Heart right ventricle (tissue), 16 donors: ENCODE data around the gene CCDC154. TPM values are rescaled to one million over a fixed set of nuclear protein-coding genes. Genes with fewer than 3 reads are reported as not detected.

Experiments used
- ATAC-seq, 8 donors: fragments of 200-7000 bp; cut with Tn5 transposase; one replicate each; pipeline ENCODE4 v1.9.1; 2020; ENCODE audit warnings: mild to moderate bottlenecking in 8 of 8, moderate library complexity in 8 of 8, moderate number of reproducible peaks in 1 of 8
- DNase-seq, 2 donors: peaks; one replicate each; pipeline ENCODE4 v3.0.0-alpha.2; 2020
- H3K27ac ChIP-seq, 10 donors: fragments of 200-600 bp; sonication (generic) in 2 of 10; one replicate each; pipeline versions ENCODE4 v1.5.0 to v1.8.0; 2020 to 2022; ENCODE audit warnings: mild to moderate bottlenecking in 3 of 10
- H3K27me3 ChIP-seq, 7 donors: fragments of 200-600 bp; one replicate each; pipeline ENCODE4 v1.8.0; 2021 to 2022; ENCODE audit warnings: mild to moderate bottlenecking in 2 of 7
- H3K36me3 ChIP-seq, 9 donors: fragments of 200-600 bp; sonication (generic) in 1 of 9; one replicate each; pipeline versions ENCODE4 v1.5.0 to v1.8.0; 2020 to 2022; ENCODE audit warnings: mild to moderate bottlenecking in 2 of 9
- H3K4me1 ChIP-seq, 9 donors: fragments of 200-600 bp; sonication (generic) in 1 of 9; one replicate each; pipeline versions ENCODE4 v1.5.0 to v1.8.0; 2020 to 2022; ENCODE audit warnings: mild to moderate bottlenecking in 4 of 9
- H3K4me3 ChIP-seq, 10 donors: fragments of 200-600 bp; sonication (generic) in 2 of 10; one replicate each; pipeline versions ENCODE4 v1.5.0 to v1.8.0; 2020 to 2022; ENCODE audit warnings: mild to moderate bottlenecking in 7 of 10, moderate library complexity in 2 of 10
- H3K9me3 ChIP-seq, 11 donors: fragments of 200-600 bp in 10 of 11; sonication (generic) in 2 of 11; one replicate each; pipeline versions ENCODE4 v1.5.0 to v1.8.0; 2013 to 2022; ENCODE audit warnings: mild to moderate bottlenecking in 2 of 11, control low read depth in 1 of 11, moderate library complexity in 1 of 11
- CTCF ChIP-seq, 9 donors: fragments of 200-600 bp; sonication (generic) in 2 of 9; IDR thresholded peaks; one replicate each; pipeline versions ENCODE4 v1.5.0 to v1.8.0; 2021 to 2022; ENCODE audit warnings: antibody characterized with exemption in 9 of 9, mild to moderate bottlenecking in 5 of 9, moderate library complexity in 1 of 9
- WGBS, 2 donors: extraction: QIAGEN DNeasy Blood & Tissue Kit; methylation state at CpG; one replicate each; pipeline ENCODE4 v1.1.7; 2013; ENCODE audit warnings: inconsistent platforms in 1 of 2; 5-methylcytosine and 5-hydroxymethylcytosine counted together
- intact Hi-C, 10 donors: fragments of 100-400 bp; cut with DNase I; formaldehyde crosslinking; loops; one replicate each; pipeline versions ENCODE4 v1.11.1 to v1.14.2; 2022
- polyA plus RNA-seq, 2 donors: library from polyadenylated mRNA; stranded (reverse); fragments of 200-250 nt; gene quantifications; one replicate each; pipeline ENCODE4 v1.2.3, GENCODE V29; 2013
- total RNA-seq, 10 donors: library from RNA; stranded (reverse); fragmentation: NEBNext Ultra II Directional in 3 of 10; extraction: Animal tissue kit (Norgen Biotek cat#: 25700) in 3 of 10; gene quantifications; one replicate each; pipeline versions ENCODE4 v1.2.1 to v1.2.4, GENCODE V29; 2021 to 2023
- donor health status: Arrhythmogenic right ventricular cardiomyopathy.
- donor health status: ischemic (EF 13 %, LVEDD 7.1; RV severe dilation, severe dysfunction).
- donor health status: healthy with polysubstance abuse.
- donor health status: DM: no; HTN: yes; CAD: no.
- donor health status: DM: no; HTN: no; CAD: no.
- donor health status: ischemic (EF 25% LVEDD 6.9; RV normal size, moderate dysfunction).
- donor health status: ischemic (EF 25% LVEDD 5.7; RV mildly dilated, moderate dysfunction).
- donor health status: healthy.
- donor health status: DM: yes; HTN: yes; CAD: no.
- donor health status: Ischemic cardiomyopathy.
- donor health status: ischemic (EF 35%, LVEDD 5.7; RV mildly dilated, moderate dysfunction).
- donor health status: nonischemic (EF 11% LVEDD 7.7; RV severe dilation, severe dysfunction).
- donor health status: DM: yes; HTN: yes; CAD: no.
- donor health status: PGD.
- donor health status: ischemic (EF 29% LVEDD 5.4; RV normal size, mild dysfunction).
- donor health status: nonischemic (EF 23%, LVEDD 6.1; RV moderate dilation, normal function).

CCDC154 gene
- total and polyA plus RNA-seq, 12 donors, result 0.17 to 5.9 (median 0.75) TPM

GRCh38 chr16:1438229-1439057 is 5.9 kb downstream of the CCDC154 start:
- no peak for TF ChIP-seq CTCF (IDR thresholded peaks at IDR 0.05)
- Histone ChIP-seq H3K9me3 (no peaks in the 10 kb centered on the region), H3K4me1 (peaks cover 0 to under 1% (median 0%) of the 10 kb centered on the region in 9 donors), H3K4me3 (no peak overlapping the region), H3K27me3 (peaks cover 0 to 2% (median 0%) of the 10 kb centered on the region in 7 donors), H3K27ac (no peak overlapping the region), H3K36me3 (peaks cover 0 to 11% (median 0%) of the 10 kb centered on the region in 9 donors)
- intact Hi-C loops, result no loop called here
- DNase-seq (no peak), ATAC-seq (no peak)
- 79 to 84% methylated on average over 35 of the region's 35 CpGs for WGBS, 2 donors

GRCh38 chr16:1437606-1438005 is 6.8 kb downstream of the CCDC154 start:
- no peak for TF ChIP-seq CTCF (IDR thresholded peaks at IDR 0.05)
- intact Hi-C loops, result no loop called here
- no peak overlapping the region for H3K4me3 ChIP-seq
- H3K27ac ChIP-seq, result no peak overlapping the region
- peaks cover 0 to 6% (median 0%) of the 10 kb centered on the region in 7 donors for H3K27me3 ChIP-seq
- H3K4me1 ChIP-seq, result peaks cover 0 to 5% (median 0%) of the 10 kb centered on the region in 9 donors
- H3K9me3 ChIP-seq, result no peaks in the 10 kb centered on the region
- 83 to 85% methylated on average over 22 of the region's 22 CpGs for WGBS, 2 donors
- H3K36me3 ChIP-seq, result peaks cover 0 to 11% (median 0%) of the 10 kb centered on the region in 9 donors
- ATAC-seq (no peak), DNase-seq (no peak)

- no peak for TF ChIP-seq CTCF (IDR thresholded peaks at IDR 0.05)
- no peaks in the 10 kb centered on the region for H3K9me3 ChIP-seq
- intact Hi-C loops, result no loop called here
- H3K27me3 ChIP-seq, result peaks cover 0 to 6% (median 0%) of the 10 kb centered on the region in 7 donors
- DNase-seq, result no peak
- H3K4me3 ChIP-seq, result no peak overlapping the region
- peaks cover 0 to 11% (median 0%) of the 10 kb centered on the region in 9 donors for H3K36me3 ChIP-seq
- no peak overlapping the region for H3K27ac ChIP-seq
- H3K4me1 ChIP-seq, result peaks cover 0 to 5% (median 0%) of the 10 kb centered on the region in 9 donors
- WGBS, 2 donors, result 85 to 86% methylated on average over 47 of the region's 47 CpGs
- ATAC-seq, result no peak
Measured at GRCh38 chr16:1436731-1437355, 7.5 kb downstream of the CCDC154 start.

- no peak for ATAC-seq
- peaks cover 0 to 6% (median 0%) of the 10 kb centered on the region in 7 donors for H3K27me3 ChIP-seq
- H3K4me3 ChIP-seq, result no peak overlapping the region
- H3K9me3 ChIP-seq, result no peaks in the 10 kb centered on the region
- peaks cover 0 to 11% (median 0%) of the 10 kb centered on the region in 9 donors for H3K36me3 ChIP-seq
- 81 to 83% methylated on average over 32 of the region's 32 CpGs for WGBS, 2 donors
- DNase-seq, result no peak
- intact Hi-C loops, result no loop called here
- peaks cover 0 to 6% (median 0%) of the 10 kb centered on the region in 9 donors for H3K4me1 ChIP-seq
- H3K27ac ChIP-seq, result no peak overlapping the region
- no peak for TF ChIP-seq CTCF (IDR thresholded peaks at IDR 0.05)
Measured at GRCh38 chr16:1435921-1436697, 8.2 kb downstream of the CCDC154 start.
